GM18868 (cell line): ENCODE measurements around the gene ZNF436.

ENCODE experiments used
- ATAC-seq: cut with Tn5 transposase; IDR thresholded peaks from one replicate; pipeline ENCODE4 v1.9.1; 2021; ENCODE audit warnings: mild to moderate bottlenecking, moderate library complexity; ENCODE audit not compliant: unreplicated experiment

ZNF436 gene

GRCh38 chr1:23367791-23368561 is 1.7 kb downstream of the ZNF436 start:
- peak; percentile 93 for ATAC-seq

GRCh38 chr1:23367451-23367790 is 2.2 kb downstream of the ZNF436 start:
- ATAC-seq: no peak

- no peak for ATAC-seq
These were observed 3.0 kb downstream of the ZNF436 start for GRCh38 chr1:23366598-23366997.

GRCh38 chr1:23366146-23366545 is 3.5 kb downstream of the ZNF436 start:
- ATAC-seq: no peak

- no peak for ATAC-seq
These were observed 7.4 kb downstream of the ZNF436 start for GRCh38 chr1:23362218-23362713.

- ATAC-seq: no peak
These were observed 11.2 kb downstream of the ZNF436 start for GRCh38 chr1:23358310-23358875.

- ATAC-seq: no peak
These were observed 12.3 kb downstream of the ZNF436 start for GRCh38 chr1:23357138-23357908.

GRCh38 chr1:23356471-23357137 is 13.0 kb downstream of the ZNF436 start:
- ATAC-seq: no peak

GRCh38 chr1:23354245-23354644 is 15.4 kb downstream of the ZNF436 start:
- ATAC-seq: no peak

GRCh38 chr1:23352096-23352695 is 17.4 kb downstream of the ZNF436 start:
- no peak for ATAC-seq

- ATAC-seq: no peak
These were observed 23.7 kb downstream of the ZNF436 start for GRCh38 chr1:23345920-23346319.

GRCh38 chr1:23344987-23345472 is 24.6 kb downstream of the ZNF436 start:
- no peak for ATAC-seq

- ATAC-seq: peak; percentile 95
These were observed 25.3 kb downstream of the ZNF436 start, which contains the start of gene HNRNPR for GRCh38 chr1:23344111-23344986. Gene HNRNPR, minus strand, starts transcription at chr1:23344284. Its CDS starts 3,276 bp downstream, at chr1:23341008.

GRCh38 chr1:23343221-23344110 is 26.2 kb downstream of the ZNF436 start:
- ATAC-seq: peak; percentile 9

- no peak for ATAC-seq
These were observed 27.5 kb downstream of the ZNF436 start for GRCh38 chr1:23341931-23342692.

GRCh38 chr1:23339632-23340031 is 30.0 kb downstream of the ZNF436 start:
- no peak for ATAC-seq

GRCh38 chr1:23337869-23338268 is 31.8 kb downstream of the ZNF436 start:
- no peak for ATAC-seq

GRCh38 chr1:23331713-23332112 is 37.9 kb downstream of the ZNF436 start:
- no peak for ATAC-seq
